PFSK-1 (cell line): Measurements from ENCODE around the gene DAB2IP.

ENCODE experiments used
- FOXP2 ChIP-seq: optimal IDR thresholded peaks from 2 replicates; pipeline ENCODE3; 2011; ENCODE audit warnings: borderline replicate concordance, control low read depth, inconsistent platforms; ENCODE audit not compliant: insufficient read depth; ENCODE audit errors: extremely low read length, extremely low read depth
- POLR2AphosphoS5 ChIP-seq: IDR thresholded peaks from 2 replicates; pipeline ENCODE4 v1.6.1; 2012; ENCODE audit warnings: low read depth, mild to moderate bottlenecking, control low read depth, low read length, moderate library complexity
- SIN3A ChIP-seq: IDR thresholded peaks from 2 replicates; pipeline ENCODE4 v1.6.1; 2012; ENCODE audit warnings: mild to moderate bottlenecking, low read length, moderate library complexity, borderline replicate concordance; ENCODE audit not compliant: insufficient read depth
- TAF1 ChIP-seq: IDR thresholded peaks from 2 replicates; pipeline ENCODE4 v1.6.1; 2012; ENCODE audit warnings: low read length, control low read depth, borderline replicate concordance; ENCODE audit not compliant: insufficient read depth
- TF ChIP-seq, protein P1 (sequence below), 2 experiments: IDR thresholded peaks; 2 replicates each; pipeline versions ENCODE4 v1.6.1 to v1.8.0; 2011 to 2012; ENCODE audit warnings: low read depth in 2 of 2, low read length in 2 of 2, control low read depth in 1 of 2, inconsistent platforms in 1 of 2, mild to moderate bottlenecking in 1 of 2, moderate library complexity in 1 of 2; ENCODE audit not compliant: insufficient read depth in 1 of 2

Gene DAB2IP

DNA sequence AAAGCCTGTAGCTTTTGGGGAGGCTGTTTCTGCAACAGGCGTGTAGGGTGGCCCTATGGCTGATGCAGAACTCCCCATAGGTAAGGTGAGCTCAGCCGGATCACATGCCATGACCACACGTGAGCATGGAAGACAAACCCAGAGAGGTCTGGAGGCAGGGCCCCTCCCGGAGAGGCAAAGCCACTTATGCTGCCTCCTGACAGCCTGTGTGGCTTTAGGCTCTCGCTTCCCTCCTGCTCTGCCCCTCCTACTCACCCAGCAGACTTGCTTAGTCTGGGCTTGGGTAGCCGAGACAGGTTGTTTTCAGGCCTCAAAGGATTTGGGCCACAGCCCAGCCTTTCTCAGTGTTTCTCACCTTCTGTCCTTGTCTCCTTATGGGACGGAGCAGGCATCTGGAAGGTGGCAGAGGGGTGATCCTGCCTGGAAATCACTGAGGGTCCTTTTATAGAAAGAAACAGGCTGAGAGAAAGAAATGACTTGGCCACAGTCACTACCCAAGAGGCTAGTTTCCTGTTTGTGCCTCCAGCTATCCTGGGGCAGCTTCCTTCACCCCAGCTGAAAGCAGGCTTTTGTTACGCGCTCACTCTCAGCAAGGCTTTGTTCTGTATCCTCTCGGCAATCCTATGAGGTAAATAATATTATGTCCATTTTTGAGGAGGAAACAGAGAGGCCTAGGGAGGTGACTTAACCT is 89.9 kb downstream of the DAB2IP start:
- TF ChIP-seq SIN3A (no peak), TAF1 (no peak), POLR2AphosphoS5 (no peak), FOXP2 (no peak)
- TF ChIP-seq, protein P1, sequence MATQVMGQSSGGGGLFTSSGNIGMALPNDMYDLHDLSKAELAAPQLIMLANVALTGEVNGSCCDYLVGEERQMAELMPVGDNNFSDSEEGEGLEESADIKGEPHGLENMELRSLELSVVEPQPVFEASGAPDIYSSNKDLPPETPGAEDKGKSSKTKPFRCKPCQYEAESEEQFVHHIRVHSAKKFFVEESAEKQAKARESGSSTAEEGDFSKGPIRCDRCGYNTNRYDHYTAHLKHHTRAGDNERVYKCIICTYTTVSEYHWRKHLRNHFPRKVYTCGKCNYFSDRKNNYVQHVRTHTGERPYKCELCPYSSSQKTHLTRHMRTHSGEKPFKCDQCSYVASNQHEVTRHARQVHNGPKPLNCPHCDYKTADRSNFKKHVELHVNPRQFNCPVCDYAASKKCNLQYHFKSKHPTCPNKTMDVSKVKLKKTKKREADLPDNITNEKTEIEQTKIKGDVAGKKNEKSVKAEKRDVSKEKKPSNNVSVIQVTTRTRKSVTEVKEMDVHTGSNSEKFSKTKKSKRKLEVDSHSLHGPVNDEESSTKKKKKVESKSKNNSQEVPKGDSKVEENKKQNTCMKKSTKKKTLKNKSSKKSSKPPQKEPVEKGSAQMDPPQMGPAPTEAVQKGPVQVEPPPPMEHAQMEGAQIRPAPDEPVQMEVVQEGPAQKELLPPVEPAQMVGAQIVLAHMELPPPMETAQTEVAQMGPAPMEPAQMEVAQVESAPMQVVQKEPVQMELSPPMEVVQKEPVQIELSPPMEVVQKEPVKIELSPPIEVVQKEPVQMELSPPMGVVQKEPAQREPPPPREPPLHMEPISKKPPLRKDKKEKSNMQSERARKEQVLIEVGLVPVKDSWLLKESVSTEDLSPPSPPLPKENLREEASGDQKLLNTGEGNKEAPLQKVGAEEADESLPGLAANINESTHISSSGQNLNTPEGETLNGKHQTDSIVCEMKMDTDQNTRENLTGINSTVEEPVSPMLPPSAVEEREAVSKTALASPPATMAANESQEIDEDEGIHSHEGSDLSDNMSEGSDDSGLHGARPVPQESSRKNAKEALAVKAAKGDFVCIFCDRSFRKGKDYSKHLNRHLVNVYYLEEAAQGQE (IDR thresholded peaks at IDR 0.05; ENCODE audit: insufficient read depth in 1 of 2, low read depth in 2 of 2, low read length in 2 of 2) = no peak

DNA sequence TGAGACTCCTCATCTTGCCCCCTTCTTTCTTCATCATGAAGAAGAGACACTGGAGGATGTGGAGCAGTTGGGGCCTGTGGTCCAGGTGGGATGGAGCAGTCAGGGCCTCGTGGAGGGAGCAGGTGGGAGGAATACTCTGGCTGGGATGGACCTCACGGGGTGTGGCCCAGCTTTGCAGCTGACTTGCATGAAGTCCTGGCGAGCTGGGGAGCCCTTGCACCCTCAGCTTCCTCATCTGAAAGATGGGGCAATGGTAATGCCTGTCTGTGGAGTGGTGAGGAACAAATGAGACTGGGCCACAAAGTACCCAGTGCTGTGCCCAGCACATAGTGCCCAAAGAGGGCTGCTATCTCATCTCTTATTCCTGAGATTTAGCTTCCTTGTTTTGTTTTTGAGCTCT is 91.5 kb downstream of the DAB2IP start:
- TF ChIP-seq, protein P1 (IDR thresholded peaks at IDR 0.05; ENCODE audit: insufficient read depth in 1 of 2, low read depth in 2 of 2, low read length in 2 of 2) = no peak
- TF ChIP-seq POLR2AphosphoS5 (no peak), FOXP2 (no peak), SIN3A (no peak), TAF1 (no peak)

DNA sequence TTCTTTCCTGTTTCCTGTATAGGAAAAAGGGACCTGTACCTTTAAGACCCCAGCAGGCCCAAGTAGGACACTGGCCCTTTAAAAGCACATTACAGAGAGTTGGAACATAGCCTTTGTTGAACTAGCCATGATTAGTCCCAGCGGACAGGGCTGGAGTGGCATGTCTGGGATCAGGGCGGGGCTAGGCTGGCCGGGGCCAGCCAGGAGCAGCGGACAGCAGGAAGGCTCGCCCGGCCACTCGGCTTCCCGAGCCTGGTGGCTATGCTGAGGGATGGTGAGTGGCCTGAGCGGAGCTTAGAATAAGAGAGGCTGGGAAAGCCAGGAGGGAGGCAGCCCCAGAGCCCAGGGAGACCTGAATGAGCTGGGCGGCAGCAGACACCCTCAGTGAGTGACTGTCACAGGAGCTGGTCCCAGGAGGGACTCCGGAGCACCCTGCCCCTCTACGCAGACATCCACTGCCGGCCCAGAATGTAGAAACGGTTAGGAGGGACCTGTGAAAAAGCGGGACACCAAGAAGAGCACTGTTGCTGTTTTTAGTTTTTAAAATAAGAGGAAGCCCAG is 92.1 kb downstream of the DAB2IP start:
- TF ChIP-seq, protein P1 (IDR thresholded peaks at IDR 0.05; ENCODE audit: insufficient read depth in 1 of 2, low read depth in 2 of 2, low read length in 2 of 2) = no peak
- TF ChIP-seq TAF1 = no peak
- TF ChIP-seq SIN3A = 0 out of 2 replicates have a peak, but pooled peaks have one; percentile 29
- TF ChIP-seq FOXP2 = peak; percentile 50
- TF ChIP-seq POLR2AphosphoS5 = no peak

DNA sequence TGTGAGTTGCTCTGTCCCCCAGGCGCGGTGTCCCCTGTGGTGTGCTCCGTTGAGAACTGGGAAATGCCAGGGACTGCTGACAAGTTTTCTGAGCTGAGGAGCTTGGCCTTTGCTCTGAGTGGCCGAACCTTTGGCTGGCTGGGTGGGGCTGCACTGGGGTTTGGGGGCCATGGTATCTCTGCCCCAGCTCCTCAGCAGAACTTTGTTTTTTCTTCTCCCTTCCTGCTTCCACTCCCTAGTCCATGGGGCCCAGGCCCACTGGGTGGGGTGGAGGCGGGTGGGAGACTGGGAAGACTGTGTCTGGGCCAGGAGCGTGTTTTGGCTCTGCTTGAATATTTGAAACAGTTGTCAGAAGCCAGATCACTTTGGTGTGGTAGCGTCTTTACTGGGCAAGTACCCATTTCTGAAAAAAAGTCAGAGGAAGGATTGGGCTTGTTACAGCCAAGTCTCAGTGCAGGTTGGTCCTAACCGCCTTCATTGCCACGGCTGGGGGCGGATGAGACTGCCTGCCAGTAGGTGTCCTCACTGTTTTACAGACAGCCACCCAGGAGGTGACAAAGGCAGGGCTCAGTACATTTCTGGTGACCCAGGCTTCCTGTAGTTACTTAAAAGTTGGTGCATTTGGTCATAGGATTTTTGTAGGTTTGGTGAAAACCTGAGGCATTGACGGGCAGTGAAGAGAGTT is 92.7 kb downstream of the DAB2IP start:
- TF ChIP-seq POLR2AphosphoS5 (no peak), FOXP2 (no peak), TAF1 (no peak), SIN3A (no peak)
- TF ChIP-seq, protein P1 (IDR thresholded peaks at IDR 0.05; ENCODE audit: insufficient read depth in 1 of 2, low read depth in 2 of 2, low read length in 2 of 2) = no peak
